Glutamatergic neuron (in vitro differentiated cells): ENCODE measurements around the gene NUDT7. TPM values are rescaled to one million over a fixed set of nuclear protein-coding genes. Genes with fewer than 3 reads are reported as not detected.

Source experiments
- DNase-seq: peaks from one replicate; pipeline ENCODE4 v3.0.0; 2022
- H3K27ac Mint-ChIP-seq: one replicate; pipeline ENCODE4 v1.8.0; 2020; ENCODE audit warnings: mild to moderate bottlenecking, mixed read lengths, inconsistent platforms; ENCODE audit not compliant: unreplicated experiment
- H3K27me3 Mint-ChIP-seq: one replicate; pipeline ENCODE4 v1.8.0; 2020; ENCODE audit warnings: mild to moderate bottlenecking, moderate library complexity, mixed read lengths, inconsistent platforms; ENCODE audit not compliant: unreplicated experiment
- H3K36me3 Mint-ChIP-seq: one replicate; pipeline ENCODE4 v1.8.0; 2020; ENCODE audit warnings: mild to moderate bottlenecking, mixed read lengths, inconsistent platforms; ENCODE audit not compliant: unreplicated experiment
- H3K4me1 Mint-ChIP-seq: one replicate; pipeline ENCODE4 v1.8.0; 2020; ENCODE audit warnings: mild to moderate bottlenecking, low read depth, mixed read lengths, inconsistent platforms; ENCODE audit not compliant: unreplicated experiment
- H3K4me3 Mint-ChIP-seq: one replicate; pipeline ENCODE4 v1.8.0; 2020; ENCODE audit warnings: mild to moderate bottlenecking, mixed read lengths, inconsistent platforms; ENCODE audit not compliant: unreplicated experiment
- H3K9me3 Mint-ChIP-seq: one replicate; pipeline ENCODE4 v1.8.0; 2020; ENCODE audit warnings: mild to moderate bottlenecking, moderate library complexity, mixed read lengths, inconsistent platforms; ENCODE audit not compliant: unreplicated experiment
- total RNA-seq: library from RNA; stranded (reverse); fragmentation: NEBNext Ultra II Directional; extraction: Animal tissue kit (Norgen Biotek cat#: 25700); gene quantifications from one replicate; pipeline ENCODE4 v1.2.1, GENCODE V29; 2021; ENCODE audit not compliant: unreplicated experiment
- TF ChIP-seq, protein P1 (sequence below): fragments of 200-600 bp; sonication (generic); IDR thresholded peaks from one replicate; pipeline ENCODE4 v1.5.0; 2021; ENCODE audit not compliant: partially characterized antibody, unreplicated experiment

NUDT7 gene
- total RNA-seq, 1 donor from 2014 or later: 3.0 TPM

DNA sequence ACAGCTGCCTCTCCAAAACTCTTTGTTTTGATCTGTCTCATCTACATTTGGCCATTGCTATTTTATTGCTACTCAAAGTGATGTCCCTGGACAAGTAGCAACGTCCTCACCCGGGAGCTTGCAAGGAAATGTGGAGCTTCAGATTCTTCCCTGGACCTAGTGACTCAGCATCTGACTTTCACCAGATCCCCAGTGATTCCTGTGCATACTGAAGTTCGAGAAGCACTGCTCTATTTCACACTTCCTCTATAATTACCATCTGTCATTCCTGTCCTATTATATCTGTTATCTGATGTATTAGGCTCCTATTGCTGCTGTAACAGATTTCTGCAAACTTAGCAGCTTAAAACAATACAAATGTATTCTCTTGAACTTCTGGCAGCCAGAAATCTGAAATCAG is 37.5 kb downstream of the NUDT7 start:
- Mint-ChIP-seq H3K4me1 (peaks cover 1% of the 10 kb centered on the region), H3K36me3 (no peaks in the 10 kb centered on the region), H3K27ac (no peak overlapping the region), H3K9me3 (peaks cover 2% of the 10 kb centered on the region), H3K4me3 (no peak overlapping the region), H3K27me3 (peaks cover 4% of the 10 kb centered on the region)
- no peak for DNase-seq
- TF ChIP-seq, protein P1, sequence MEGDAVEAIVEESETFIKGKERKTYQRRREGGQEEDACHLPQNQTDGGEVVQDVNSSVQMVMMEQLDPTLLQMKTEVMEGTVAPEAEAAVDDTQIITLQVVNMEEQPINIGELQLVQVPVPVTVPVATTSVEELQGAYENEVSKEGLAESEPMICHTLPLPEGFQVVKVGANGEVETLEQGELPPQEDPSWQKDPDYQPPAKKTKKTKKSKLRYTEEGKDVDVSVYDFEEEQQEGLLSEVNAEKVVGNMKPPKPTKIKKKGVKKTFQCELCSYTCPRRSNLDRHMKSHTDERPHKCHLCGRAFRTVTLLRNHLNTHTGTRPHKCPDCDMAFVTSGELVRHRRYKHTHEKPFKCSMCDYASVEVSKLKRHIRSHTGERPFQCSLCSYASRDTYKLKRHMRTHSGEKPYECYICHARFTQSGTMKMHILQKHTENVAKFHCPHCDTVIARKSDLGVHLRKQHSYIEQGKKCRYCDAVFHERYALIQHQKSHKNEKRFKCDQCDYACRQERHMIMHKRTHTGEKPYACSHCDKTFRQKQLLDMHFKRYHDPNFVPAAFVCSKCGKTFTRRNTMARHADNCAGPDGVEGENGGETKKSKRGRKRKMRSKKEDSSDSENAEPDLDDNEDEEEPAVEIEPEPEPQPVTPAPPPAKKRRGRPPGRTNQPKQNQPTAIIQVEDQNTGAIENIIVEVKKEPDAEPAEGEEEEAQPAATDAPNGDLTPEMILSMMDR: no peak

DNA sequence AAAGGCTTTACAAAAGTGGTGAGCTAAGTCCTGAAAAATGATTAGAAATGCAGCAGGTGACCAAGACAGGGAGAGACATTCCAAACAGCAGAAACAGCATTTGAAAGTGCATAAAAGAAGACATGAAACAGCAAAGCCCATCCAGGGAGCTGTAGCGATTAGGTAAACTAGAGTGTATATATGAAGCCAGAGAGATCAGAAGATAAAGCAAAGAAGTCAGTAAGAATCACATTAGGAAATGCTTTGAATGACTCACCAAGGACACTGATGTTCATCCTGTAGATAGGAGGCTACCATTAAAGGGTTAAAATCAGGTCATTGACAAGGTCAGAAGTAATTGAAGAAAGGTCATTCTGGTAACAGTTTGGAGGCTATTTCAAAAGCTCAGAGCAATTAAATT is 38.5 kb downstream of the NUDT7 start:
- Mint-ChIP-seq H3K9me3 (peaks cover 2% of the 10 kb centered on the region), H3K27ac (no peak overlapping the region), H3K27me3 (peaks cover 4% of the 10 kb centered on the region), H3K4me1 (peaks cover 1% of the 10 kb centered on the region), H3K36me3 (no peaks in the 10 kb centered on the region), H3K4me3 (no peak overlapping the region)
- TF ChIP-seq, protein P1: no peak
- no peak for DNase-seq

DNA sequence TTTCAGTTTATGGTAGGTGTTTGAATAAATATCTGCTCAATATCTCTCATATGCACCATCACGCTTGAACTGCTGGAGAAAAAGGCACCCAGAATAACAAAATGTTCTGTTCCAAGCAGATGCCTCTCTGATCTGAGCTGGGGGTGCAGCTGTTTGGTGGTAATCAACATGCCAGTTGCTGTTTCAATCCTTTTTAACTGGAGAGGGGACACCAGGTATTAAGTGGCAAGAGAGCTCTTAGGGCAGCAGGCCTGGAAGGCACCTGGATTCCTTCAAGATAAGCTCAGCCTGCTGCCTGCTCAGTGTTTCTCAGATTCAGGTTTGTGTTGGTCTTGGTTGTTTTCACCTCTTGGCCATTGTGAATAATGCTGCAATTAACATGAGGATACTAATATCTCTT is 38.9 kb downstream of the NUDT7 start:
- DNase-seq: no peak
- Mint-ChIP-seq H3K27me3 (peaks cover 4% of the 10 kb centered on the region), H3K4me3 (no peak overlapping the region), H3K4me1 (peaks cover 1% of the 10 kb centered on the region), H3K36me3 (no peaks in the 10 kb centered on the region), H3K27ac (no peak overlapping the region), H3K9me3 (peaks cover 2% of the 10 kb centered on the region)
- TF ChIP-seq, protein P1: no peak

DNA sequence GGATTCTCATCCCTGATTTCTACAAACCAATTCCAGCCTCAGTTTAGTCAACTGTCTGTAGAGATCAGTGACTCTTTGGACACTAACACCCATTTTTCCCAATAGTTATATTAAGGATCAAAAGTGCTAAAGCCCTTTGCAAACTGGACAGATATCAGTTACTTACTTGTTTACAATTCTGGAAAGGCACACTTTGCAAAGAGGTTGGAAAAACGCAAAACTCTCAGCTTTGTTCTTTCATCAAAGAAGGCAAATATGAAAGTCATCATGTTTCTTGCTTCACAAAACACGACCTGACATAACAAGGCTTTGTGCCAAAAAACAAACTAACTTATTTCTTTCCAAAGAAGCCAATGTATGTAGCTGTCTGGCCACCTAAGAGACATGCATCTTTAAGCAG is 39.9 kb downstream of the NUDT7 start:
- H3K9me3 Mint-ChIP-seq: peaks cover 2% of the 10 kb centered on the region
- H3K36me3 Mint-ChIP-seq: no peaks in the 10 kb centered on the region
- H3K27ac Mint-ChIP-seq: no peak overlapping the region
- peaks cover 3% of the 10 kb centered on the region for H3K27me3 Mint-ChIP-seq
- TF ChIP-seq, protein P1: no peak
- no peak for DNase-seq
- H3K4me1 Mint-ChIP-seq: peaks cover 1% of the 10 kb centered on the region
- H3K4me3 Mint-ChIP-seq: no peak overlapping the region

GRCh38 chr16:77763994-77764393 is 41.7 kb downstream of the NUDT7 start:
- Mint-ChIP-seq H3K36me3 (no peaks in the 10 kb centered on the region), H3K4me1 (peaks cover 1% of the 10 kb centered on the region), H3K27me3 (peaks cover 2% of the 10 kb centered on the region), H3K27ac (no peak overlapping the region), H3K9me3 (peaks cover 2% of the 10 kb centered on the region), H3K4me3 (no peak overlapping the region)
- TF ChIP-seq, protein P1: no peak
- no peak for DNase-seq
